ENCODE results near the gene IQUB.

DNA sequence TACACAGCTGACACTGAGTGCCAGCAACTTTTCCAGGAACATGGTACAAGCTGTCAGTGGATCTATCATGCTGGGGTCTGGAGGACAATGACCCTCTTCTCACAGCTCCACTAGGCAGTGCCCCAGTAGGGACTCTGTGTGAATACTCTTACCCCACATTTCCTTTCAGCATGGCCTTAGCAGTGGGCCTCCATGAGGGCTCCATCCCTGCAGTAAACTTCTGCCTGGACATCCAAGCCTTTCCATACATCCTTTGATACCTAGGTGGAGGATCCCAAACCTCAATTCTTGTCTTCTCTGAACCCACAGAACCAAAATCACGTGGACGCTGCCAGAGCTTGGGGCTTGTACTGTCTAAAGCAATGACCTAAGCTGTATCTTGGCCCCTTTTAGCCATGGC, 116.8 kb downstream of the IQUB start:
- no peak for TF ChIP-seq POLR2A (IDR thresholded peaks at IDR 0.05; ENCODE audit: extremely low read depth, insufficient read length)
- TF ChIP-seq, protein P1, sequence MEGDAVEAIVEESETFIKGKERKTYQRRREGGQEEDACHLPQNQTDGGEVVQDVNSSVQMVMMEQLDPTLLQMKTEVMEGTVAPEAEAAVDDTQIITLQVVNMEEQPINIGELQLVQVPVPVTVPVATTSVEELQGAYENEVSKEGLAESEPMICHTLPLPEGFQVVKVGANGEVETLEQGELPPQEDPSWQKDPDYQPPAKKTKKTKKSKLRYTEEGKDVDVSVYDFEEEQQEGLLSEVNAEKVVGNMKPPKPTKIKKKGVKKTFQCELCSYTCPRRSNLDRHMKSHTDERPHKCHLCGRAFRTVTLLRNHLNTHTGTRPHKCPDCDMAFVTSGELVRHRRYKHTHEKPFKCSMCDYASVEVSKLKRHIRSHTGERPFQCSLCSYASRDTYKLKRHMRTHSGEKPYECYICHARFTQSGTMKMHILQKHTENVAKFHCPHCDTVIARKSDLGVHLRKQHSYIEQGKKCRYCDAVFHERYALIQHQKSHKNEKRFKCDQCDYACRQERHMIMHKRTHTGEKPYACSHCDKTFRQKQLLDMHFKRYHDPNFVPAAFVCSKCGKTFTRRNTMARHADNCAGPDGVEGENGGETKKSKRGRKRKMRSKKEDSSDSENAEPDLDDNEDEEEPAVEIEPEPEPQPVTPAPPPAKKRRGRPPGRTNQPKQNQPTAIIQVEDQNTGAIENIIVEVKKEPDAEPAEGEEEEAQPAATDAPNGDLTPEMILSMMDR (IDR thresholded peaks at IDR 0.05; ENCODE audit: low read depth, low read length), result no peak
- TF ChIP-seq, protein P2, sequence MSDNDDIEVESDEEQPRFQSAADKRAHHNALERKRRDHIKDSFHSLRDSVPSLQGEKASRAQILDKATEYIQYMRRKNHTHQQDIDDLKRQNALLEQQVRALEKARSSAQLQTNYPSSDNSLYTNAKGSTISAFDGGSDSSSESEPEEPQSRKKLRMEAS (IDR thresholded peaks at IDR 0.05; ENCODE audit: low read depth, low read length), result no peak
